K562 (cell line): ENCODE data around the gene ITGB3BP. TPM values are rescaled to one million over a fixed set of nuclear protein-coding genes. Genes with fewer than 3 reads are reported as not detected.

ENCODE experiments used
- AFF1 ChIP-seq, 2 experiments: fragments of 450-650 bp; IDR thresholded peaks; 2 replicates each; pipeline ENCODE4 v1.6.1; 2018; ENCODE audit warnings: mild to moderate bottlenecking in 2 of 2, low read depth in 1 of 2; ENCODE audit not compliant: partially characterized antibody in 2 of 2
- ARHGAP35 ChIP-seq: fragments of 450-650 bp; IDR thresholded peaks from 2 replicates; pipeline ENCODE4 v1.6.1; 2018; ENCODE audit not compliant: partially characterized antibody
- ARID2 ChIP-seq: fragments of 450-650 bp; IDR thresholded peaks from 2 replicates; pipeline ENCODE4 v1.6.1; 2017; ENCODE audit warnings: antibody characterized with exemption, mild to moderate bottlenecking
- E2F3 ChIP-seq: fragments of 250-450 bp; sonication (Bioruptor Pico); IDR thresholded peaks from 2 replicates; pipeline ENCODE4 v1.4.0; 2020; ENCODE audit warnings: mild to moderate bottlenecking
- KDM4B ChIP-seq, 2 experiments: fragments of 450-650 bp in 1 of 2; sonication (generic) in 1 of 2; IDR thresholded peaks; 2 replicates each; pipeline ENCODE4 v1.6.1; 2016 to 2017; ENCODE audit warnings: borderline replicate concordance in 2 of 2, antibody characterized with exemption in 1 of 2, low read depth in 1 of 2, mild to moderate bottlenecking in 1 of 2
- NEUROD1 ChIP-seq: fragments of 150-350 bp; IDR thresholded peaks from 2 replicates; pipeline ENCODE4 v1.6.1; 2014; ENCODE audit warnings: borderline replicate concordance, low read length, low read depth; ENCODE audit not compliant: partially characterized antibody
- NR3C1 ChIP-seq: sonication (generic); formaldehyde crosslinking; IDR thresholded peaks from 2 replicates; pipeline ENCODE4 v1.8.1; 2022; ENCODE audit warnings: missing genetic modification reagents
- SMARCA4 ChIP-seq: fragments of 450-650 bp; IDR thresholded peaks from 2 replicates; pipeline ENCODE4 v1.6.1; 2016
- STAT5A ChIP-seq: IDR thresholded peaks from 2 replicates; pipeline ENCODE4 v1.6.1; 2012; ENCODE audit warnings: low read length, inconsistent platforms, borderline replicate concordance
- ZC3H8 ChIP-seq: fragments of 450-650 bp; IDR thresholded peaks from 2 replicates; pipeline ENCODE4 v1.6.1; 2017
- polyA plus RNA-seq, 8 experiments: library from polyadenylated mRNA; depleted of rRNA in 4 of 8; stranded (reverse) in 5 of 8; unstranded in 3 of 8; fragments of >200 nt; fragmentation: Nextera tagmentation in 2 of 8; fragmentation: Illumina TruSeq in 1 of 8; extraction: Ambion mirVana in 2 of 8; extraction: Trizol in 1 of 8; gene quantifications; 2 replicates each; pipeline versions ENCODE4 v1.2.1 to v1.2.3, GENCODE V29; 2011 to 2014; ENCODE audit warnings: inconsistent platforms in 1 of 8, missing spikeins in 1 of 8
- total RNA-seq, 7 experiments: library from RNA; depleted of rRNA in 6 of 7; stranded (reverse); fragments of >200 nt in 6 of 7; fragmentation: Illumina TruSeq in 2 of 7; extraction: Trizol in 2 of 7; gene quantifications; 2 replicates each; pipeline versions ENCODE4 v1.2.1 to v1.2.3, GENCODE V29; 2011 to 2021; ENCODE audit warnings: low replicate concordance in 1 of 7

Gene ITGB3BP
- total and polyA plus RNA-seq, 9 of the 15 experiments (the other 6 are each of a cell fraction or from before 2014, with no cell fraction given): 62.8 to 151 (median 110) TPM

GRCh38 chr1:63466181-63466580, 56.8 kb downstream of the ITGB3BP start (continued):
- TF ChIP-seq AFF1 (IDR thresholded peaks at IDR 0.05; ENCODE audit: low read depth in 1 of 2, partially characterized antibody in 2 of 2) (no peak), KDM4B (IDR thresholded peaks at IDR 0.05; ENCODE audit: borderline replicate concordance in 2 of 2, low read depth in 1 of 2) (no peak), NEUROD1 (no peak), ZC3H8 (no peak), STAT5A (no peak), E2F3 (CRISPR knock-in tag) (no peak), ARHGAP35 (no peak), NR3C1 (no peak), SMARCA4 (no peak), ARID2 (no peak)
